A549 (cell line): ENCODE data around the gene TUBD1. TPM values are rescaled to one million over a fixed set of nuclear protein-coding genes. Genes with fewer than 3 reads are reported as not detected.

Source experiments
- ATAC-seq, 2 experiments: fragments of 200-7000 bp in 1 of 2; fragments of >200 bp in 1 of 2; cut with Nextera tagmentation in 1 of 2; cut with Tn5 transposase in 1 of 2; 3 replicates each; pipeline versions ENCODE4 v1.8.0 to v1.9.1; 2018 to 2020; ENCODE audit warnings: mild to moderate bottlenecking in 1 of 2, moderate library complexity in 1 of 2
- CTCF ChIA-PET: fragments of 300-600 bp; sonication (Branson Sonifier 250); formaldehyde crosslinking; extraction: SDS; loops from one replicate; lab custom pipeline; 2021; ENCODE audit warnings: antibody characterized with exemption, inconsistent platforms; lab: Yijun Ruan, JAX
- POLR2A ChIA-PET: fragments of 350-600 bp; formaldehyde crosslinking; extraction: SDS; loops from one replicate; lab custom pipeline; 2021; ENCODE audit warnings: antibody characterized with exemption, inconsistent platforms; lab: Yijun Ruan, JAX
- DNase-seq, 2 experiments: peaks; one replicate each; pipeline versions ENCODE4 v3.0.0 to v3.0.0-alpha.2; 2011 to 2016; ENCODE audit warnings: low read depth in 1 of 2, low spot score in 1 of 2
- FAIRE-seq: peaks from 2 replicates; lab custom pipeline; 2011; peaks lifted over from hg19 to GRCh38; lab: Jason Lieb, UNC
- H3K27ac ChIP-seq, 2 experiments: fragments of >200 bp; sonication (Bioruptor Twin); formaldehyde crosslinking; 3 replicates each; pipeline ENCODE4 v1.5.1; 2016 to 2017
- H3K4me1 ChIP-seq: fragments of >200 bp; sonication (Bioruptor Twin); formaldehyde crosslinking; 3 replicates; pipeline ENCODE4 v1.6.1; 2016
- H3K4me2 ChIP-seq: fragments of >200 bp; sonication (Bioruptor Twin); formaldehyde crosslinking; 3 replicates; pipeline ENCODE4 v1.6.1; 2016
- H3K4me3 ChIP-seq: fragments of >200 bp; sonication (Bioruptor Twin); formaldehyde crosslinking; 3 replicates; pipeline ENCODE4 v1.5.1; 2016
- H3K9me3 ChIP-seq: fragments of >200 bp; sonication (Bioruptor Twin); formaldehyde crosslinking; 3 replicates; pipeline ENCODE4 v1.6.1; 2016
- ATOH8 ChIP-seq: fragments of 250-450 bp; sonication (Bioruptor Pico); IDR thresholded peaks from 2 replicates; pipeline ENCODE4 v1.5.0; 2020; ENCODE audit warnings: low read depth, mild to moderate bottlenecking, moderate library complexity
- CBX2 ChIP-seq: fragments of 200-600 bp; sonication (generic); IDR thresholded peaks from 2 replicates; pipeline ENCODE4 v1.6.1; 2016; ENCODE audit warnings: low read depth, mild to moderate bottlenecking, borderline replicate concordance
- CBX8 ChIP-seq: fragments of 200-600 bp; sonication (generic); IDR thresholded peaks from 2 replicates; pipeline ENCODE4 v1.6.1; 2016
- CEBPB ChIP-seq, 2 experiments: fragments of >200 bp in 1 of 2; sonication (Bioruptor Twin) in 1 of 2; formaldehyde crosslinking in 1 of 2; IDR thresholded peaks; 2 replicates each; pipeline ENCODE4 v1.6.1; 2012 to 2016
- E2F6 ChIP-seq: IDR thresholded peaks from 2 replicates; pipeline ENCODE4 v1.6.1; 2012; ENCODE audit warnings: low read depth, borderline replicate concordance
- EHF ChIP-seq: fragments of 250-450 bp; sonication (Bioruptor Pico); IDR thresholded peaks from 2 replicates; pipeline ENCODE4 v1.5.0; 2020; ENCODE audit warnings: mild to moderate bottlenecking
- ELK1 ChIP-seq: fragments of 150-350 bp; IDR thresholded peaks from 2 replicates; pipeline ENCODE4 v1.6.1; 2014; ENCODE audit warnings: low read depth, mild to moderate bottlenecking, low read length
- ESRRA ChIP-seq: fragments of 150-350 bp; IDR thresholded peaks from 2 replicates; pipeline ENCODE4 v1.6.1; 2014; ENCODE audit warnings: mild to moderate bottlenecking, low read length, borderline replicate concordance
- FOSB ChIP-seq: fragments of 250-450 bp; sonication (Bioruptor Pico); IDR thresholded peaks from 2 replicates; pipeline ENCODE4 v1.5.0; 2020; ENCODE audit warnings: mild to moderate bottlenecking, moderate library complexity
- FOSL2 ChIP-seq, 2 experiments: fragments of 450-650 bp in 1 of 2; fragments of >200 bp in 1 of 2; sonication (Bioruptor Twin) in 1 of 2; formaldehyde crosslinking; IDR thresholded peaks; 2 replicates each; pipeline versions ENCODE4 v1.5.0 to v1.6.1; 2016 to 2020; ENCODE audit warnings: mild to moderate bottlenecking in 1 of 2, moderate library complexity in 1 of 2
- GATA3 ChIP-seq: IDR thresholded peaks from 2 replicates; pipeline ENCODE4 v1.6.1; 2012; ENCODE audit warnings: borderline replicate concordance
- HOXA7 ChIP-seq: fragments of 250-450 bp; sonication (Bioruptor Pico); IDR thresholded peaks from 2 replicates; pipeline ENCODE4 v1.5.0; 2020; ENCODE audit warnings: mild to moderate bottlenecking, moderate library complexity
- HOXB13 ChIP-seq: fragments of 250-450 bp; sonication (Bioruptor Pico); IDR thresholded peaks from 2 replicates; pipeline ENCODE4 v1.5.0; 2020; ENCODE audit warnings: low read depth, mild to moderate bottlenecking, moderate library complexity
- HOXB5 ChIP-seq: fragments of 250-450 bp; sonication (Bioruptor Pico); IDR thresholded peaks from 2 replicates; pipeline ENCODE4 v1.5.0; 2020; ENCODE audit warnings: mild to moderate bottlenecking, moderate library complexity
- JUNB ChIP-seq: fragments of >200 bp; sonication (Bioruptor Twin); formaldehyde crosslinking; IDR thresholded peaks from 2 replicates; pipeline ENCODE4 v1.6.1; 2016
- MAFK ChIP-seq: fragments of 450-650 bp; IDR thresholded peaks from 2 replicates; pipeline ENCODE4 v1.6.1; 2014; ENCODE audit not compliant: partially characterized antibody
- MAZ ChIP-seq: fragments of 150-350 bp; IDR thresholded peaks from 2 replicates; pipeline ENCODE4 v1.6.1; 2014; ENCODE audit warnings: antibody characterized with exemption, low read depth, low read length, borderline replicate concordance
- MYC ChIP-seq: IDR thresholded peaks from 2 replicates; pipeline ENCODE4 v1.6.1; 2012; ENCODE audit warnings: mild to moderate bottlenecking, inconsistent platforms, low read length, improper control_type of control experiment, borderline replicate concordance
- NR3C1 ChIP-seq: fragments of >200 bp; sonication (Bioruptor Twin); formaldehyde crosslinking; IDR thresholded peaks from 3 replicates; pipeline ENCODE4 v1.6.1; 2017
- PBX3 ChIP-seq: IDR thresholded peaks from 2 replicates; pipeline ENCODE4 v1.6.1; 2012
- PHF8 ChIP-seq: fragments of 200-600 bp; sonication (generic); IDR thresholded peaks from 2 replicates; pipeline ENCODE4 v1.6.1; 2016; ENCODE audit warnings: low read depth, mild to moderate bottlenecking, antibody characterized with exemption, moderate library complexity, borderline replicate concordance
- POLR2A ChIP-seq: IDR thresholded peaks from 2 replicates; pipeline ENCODE4 v1.6.1; 2012; ENCODE audit warnings: mild to moderate bottlenecking, low read length
- RAD21 ChIP-seq, 2 experiments: fragments of >200 bp in 1 of 2; sonication (Bioruptor Twin) in 1 of 2; formaldehyde crosslinking in 1 of 2; IDR thresholded peaks in 1 of 2; conservative IDR thresholded peaks in 1 of 2; 2 replicates in 1 of 2; 3 replicates in 1 of 2; pipeline ENCODE4 v1.6.1; 2012 to 2018; ENCODE audit warnings: inconsistent platforms in 1 of 2
- RARB ChIP-seq: fragments of 250-450 bp; sonication (Bioruptor Pico); IDR thresholded peaks from 2 replicates; pipeline ENCODE4 v1.8.0; 2021; ENCODE audit warnings: mild to moderate bottlenecking, moderate library complexity
- RCOR1 ChIP-seq: fragments of 150-350 bp; IDR thresholded peaks from 2 replicates; pipeline ENCODE4 v1.6.1; 2014; ENCODE audit warnings: antibody characterized with exemption, low read length, low read depth
- REST ChIP-seq: fragments of 200-600 bp; sonication (generic); IDR thresholded peaks from 2 replicates; pipeline ENCODE4 v1.6.1; 2016; ENCODE audit warnings: antibody characterized with exemption, mild to moderate bottlenecking, moderate library complexity
- SMC3 ChIP-seq: fragments of >200 bp; sonication (Bioruptor Twin); formaldehyde crosslinking; IDR thresholded peaks from 3 replicates; pipeline ENCODE4 v1.6.1; 2018; ENCODE audit warnings: inconsistent platforms
- SREBF2 ChIP-seq: fragments of 450-650 bp; IDR thresholded peaks from 2 replicates; pipeline ENCODE4 v1.6.1; 2014; ENCODE audit warnings: mild to moderate bottlenecking, moderate library complexity
- TFCP2L1 ChIP-seq: fragments of 250-450 bp; sonication (Bioruptor Pico); IDR thresholded peaks from 2 replicates; pipeline ENCODE4 v1.5.0; 2021; ENCODE audit warnings: mild to moderate bottlenecking
- TP53 ChIP-seq: fragments of 250-450 bp; sonication (Bioruptor Pico); IDR thresholded peaks from 2 replicates; pipeline ENCODE4 v1.5.0; 2021; ENCODE audit warnings: mild to moderate bottlenecking, moderate library complexity
- USF2 ChIP-seq: fragments of 450-650 bp; IDR thresholded peaks from 2 replicates; pipeline ENCODE4 v1.6.1; 2014; ENCODE audit warnings: antibody characterized with exemption
- WGBS: methylation state at CpG from one replicate; pipeline ENCODE4 v1.1.6; 2017; ENCODE audit errors: missing lambda C conversion rate; 5-methylcytosine and 5-hydroxymethylcytosine counted together
- polyA plus RNA-seq, 4 experiments: library from polyadenylated mRNA; depleted of rRNA in 3 of 4; stranded (reverse); fragments of >200 nt; fragmentation: RNase III in 1 of 4; extraction: RNeasy Plus Mini Kit Qiagen cat#74134 plus additional on column Dnase treatment in 1 of 4; gene quantifications; 2 replicates in 3 of 4; 3 replicates in 1 of 4; pipeline ENCODE4 v1.2.3, GENCODE V29; 2011 to 2017

Gene TUBD1
- polyA plus RNA-seq, 2 of the 4 experiments (the other 2 are of a cell fraction) = 15.9 to 24.4 TPM

GRCh38 chr17:59829217-59830006 is 63.3 kb downstream of the TUBD1 start:
- ChIA-PET CTCF (interaction anchor here (0.6 to 6.9 kb wide), 9 partner anchors 9 to 777 kb away, joined by 3 to 57 read pairs (median 5); no protein-coding TSS in a partner anchor), POLR2A (interaction anchor here (0.6 to 9.2 kb wide), 11 partner anchors 9 to 75 kb away, joined by 3 to 375 read pairs (median 14); no protein-coding TSS in a partner anchor)
- ATAC-seq = peak; percentile 89 to 94
- Histone ChIP-seq H3K4me1 (peaks cover 87% of the 10 kb centered on the region), H3K27ac (peak overlapping the region; percentile 96 to 97), H3K4me3 (peak overlapping the region; percentile 22; the same call in 1 of the 3 replicates), H3K4me2 (peak overlapping the region; percentile 83), H3K9me3 (no peaks in the 10 kb centered on the region)
- WGBS = 2% methylated on average over 4 of the region's 4 CpGs
- peak; percentile 98 for FAIRE-seq
- peak; percentile 82 to 100 for DNase-seq
- TF ChIP-seq ELK1 = no peak
- peak; percentile 93 for TF ChIP-seq FOSL2 (IDR thresholded peaks at IDR 0.05)
- peak; percentile 98 for TF ChIP-seq FOSL2 (CRISPR knock-in tag; IDR thresholded peaks at IDR 0.05)
- 0 out of 2 replicates have a peak, but pooled peaks have one; percentile 17 for TF ChIP-seq MYC
- no peak for TF ChIP-seq CBX2
- TF ChIP-seq GATA3 = peak; percentile 99
- TF ChIP-seq CBX8 = no peak
- TF ChIP-seq SREBF2 = no peak
- TF ChIP-seq HOXB5 (CRISPR knock-in tag) = peak; percentile 78
- TF ChIP-seq MAZ = no peak
- no peak for TF ChIP-seq USF2
- no peak; the same call in none of the 2 replicates for TF ChIP-seq RARB (CRISPR knock-in tag)
- TF ChIP-seq EHF (CRISPR knock-in tag) = peak; percentile 87
- no peak for TF ChIP-seq RCOR1
- no peak for TF ChIP-seq POLR2A
- peak; percentile 100 for TF ChIP-seq MAFK
- TF ChIP-seq FOSB (CRISPR knock-in tag) = peak; percentile 97; the same call in 1 of the 2 replicates
- no peak; the same call in none of the 2 replicates for TF ChIP-seq ATOH8 (CRISPR knock-in tag)
- peak; percentile 82; the same call in 1 of the 2 replicates for TF ChIP-seq PBX3
- TF ChIP-seq REST = no peak
- peak; percentile 94 for TF ChIP-seq HOXA7
- peak; percentile 84; the same call in 1 of the 2 replicates for TF ChIP-seq TFCP2L1 (CRISPR knock-in tag)
- peak; percentile 97 for TF ChIP-seq JUNB
- TF ChIP-seq NR3C1 = no peak
- no peak for TF ChIP-seq PHF8
- TF ChIP-seq SMC3 = peak; percentile 36; the same call in 2 of the 3 replicates
- peak; percentile 77; the same call in 1 of the 2 replicates for TF ChIP-seq ESRRA
- TF ChIP-seq E2F6 = no peak
- TF ChIP-seq RAD21 (conservative IDR thresholded peaks at IDR 0.05 in 1 of 2, IDR thresholded peaks at IDR 0.05 in 1 of 2) = peak; percentile 24 to 46; a peak in 3 of 5 replicates
- peak; percentile 60; the same call in 1 of the 2 replicates for TF ChIP-seq HOXB13 (CRISPR knock-in tag)
- no peak; the same call in 1 of the 2 replicates for TF ChIP-seq TP53 (CRISPR knock-in tag)
- peak; percentile 3 to 87; a peak in 3 of 4 replicates for TF ChIP-seq CEBPB (IDR thresholded peaks at IDR 0.05)
